ENCODE data around the gene SEMA4G.
"Not testable (repeated sequence)": the region's sequence is repeated elsewhere in the genome, so short reads cannot be mapped to it uniquely, and the experiment has no call there.

Gene SEMA4G

DNA sequence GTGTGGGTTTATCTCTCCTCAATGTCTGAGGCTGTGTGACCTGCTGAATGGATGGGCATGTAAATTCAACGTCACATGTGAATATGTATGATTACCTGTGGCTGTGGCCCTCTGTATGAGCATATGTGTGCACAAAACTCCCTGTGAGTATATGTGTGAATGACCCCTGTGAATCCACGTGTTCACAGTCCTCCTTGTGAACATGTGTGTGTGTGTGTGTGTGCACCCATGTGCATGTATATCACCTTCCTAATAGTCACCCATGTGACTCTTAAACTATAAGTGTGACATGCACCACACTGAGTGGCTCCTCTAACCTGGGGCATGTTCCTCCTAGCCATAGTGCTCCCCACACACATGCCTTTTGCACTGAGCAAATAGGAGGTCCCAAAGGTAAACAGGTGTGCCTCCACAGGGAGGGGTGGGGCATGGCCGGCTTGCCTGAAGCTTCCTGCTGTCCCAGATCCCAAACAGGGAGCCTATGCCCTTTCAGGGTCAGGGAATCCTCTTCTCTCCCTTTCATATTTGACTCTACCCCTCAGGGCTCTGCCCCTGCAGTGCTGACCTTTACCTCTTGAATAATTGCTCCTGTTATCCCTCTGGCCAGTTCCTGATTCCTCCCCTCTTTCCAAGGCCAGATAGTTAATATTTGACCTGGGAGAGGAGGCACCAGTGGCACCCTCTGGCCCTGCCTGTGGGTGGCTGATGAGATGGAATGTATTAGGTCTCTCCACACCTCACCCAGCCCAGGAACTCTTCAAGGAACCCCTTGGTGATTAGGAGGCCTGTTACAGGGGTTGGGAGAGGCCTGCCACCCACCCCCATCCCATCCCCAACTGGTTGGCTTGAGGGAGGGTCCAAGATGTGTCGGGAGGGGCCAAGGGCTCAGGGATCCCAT, 1.9 kb downstream of the SEMA4G start:
- DNase-seq (ENCODE audit: low read depth, low spot score) = no peak

DNA sequence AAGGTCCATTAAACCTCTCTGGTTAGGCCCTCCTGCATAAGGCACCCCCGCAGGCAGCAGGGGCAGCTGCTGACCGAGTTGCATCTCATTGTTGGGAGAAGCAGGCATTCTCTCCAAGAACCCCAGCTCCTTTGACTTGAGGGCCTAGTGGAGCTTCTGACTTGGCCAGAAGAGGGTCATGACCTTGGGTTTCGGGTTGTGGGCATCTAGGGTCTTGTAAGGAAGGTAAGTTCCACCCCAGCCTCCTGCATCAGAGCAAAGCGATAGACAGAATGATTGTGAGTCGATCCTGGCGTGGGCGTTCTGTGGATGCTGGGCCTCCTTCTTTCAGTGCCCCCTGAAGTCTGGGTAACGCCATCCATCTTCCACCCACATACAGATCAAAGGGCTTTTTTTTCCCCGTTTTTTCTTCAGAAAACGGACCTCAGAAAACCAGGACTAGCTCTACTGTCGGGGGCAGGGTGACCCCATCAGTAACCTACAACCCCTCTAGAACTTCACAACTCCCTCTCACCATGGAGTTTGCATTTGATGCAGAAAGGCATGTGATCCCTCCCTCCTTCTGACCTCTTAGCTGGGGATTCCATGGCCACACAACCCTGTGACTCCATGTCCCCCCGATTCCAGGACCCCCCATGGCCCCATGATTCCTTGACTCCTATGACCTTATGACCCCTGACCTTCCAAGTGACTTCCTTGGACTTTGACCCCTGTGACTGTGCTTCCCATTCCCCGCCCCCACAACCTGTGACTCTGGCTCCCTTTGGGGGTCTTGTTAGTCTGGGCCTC, 3.0 kb downstream of the SEMA4G start:
- no peak for DNase-seq (ENCODE audit: low read depth, low spot score)

DNA sequence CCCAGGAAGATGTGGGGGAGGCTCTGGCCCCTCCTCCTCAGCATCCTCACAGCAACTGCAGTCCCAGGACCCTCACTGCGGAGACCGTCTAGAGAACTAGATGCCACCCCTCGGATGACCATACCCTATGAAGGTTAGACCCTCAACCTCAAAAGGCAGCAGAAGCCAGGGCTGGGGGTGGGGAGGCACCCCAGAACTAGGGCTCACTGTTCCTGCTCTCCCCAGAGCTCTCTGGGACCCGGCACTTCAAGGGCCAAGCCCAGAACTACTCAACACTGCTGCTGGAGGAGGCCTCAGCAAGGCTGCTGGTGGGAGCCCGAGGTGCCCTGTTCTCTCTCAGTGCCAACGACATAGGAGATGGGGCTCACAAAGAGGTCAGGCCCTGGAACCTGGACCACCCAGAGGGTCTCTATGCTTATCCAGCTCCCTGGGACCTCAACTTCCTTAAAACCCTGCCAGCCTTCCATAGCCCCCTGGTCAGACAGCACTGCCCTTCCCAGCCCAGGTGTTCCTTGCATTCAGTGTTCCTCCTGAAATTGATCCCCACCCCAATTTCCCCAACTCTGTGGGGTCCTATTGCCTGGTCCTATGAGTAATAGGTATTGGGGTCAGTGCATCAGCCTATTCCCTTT, 3.7 kb downstream of the SEMA4G start:
- no peak for DNase-seq (ENCODE audit: low read depth, low spot score)

DNA sequence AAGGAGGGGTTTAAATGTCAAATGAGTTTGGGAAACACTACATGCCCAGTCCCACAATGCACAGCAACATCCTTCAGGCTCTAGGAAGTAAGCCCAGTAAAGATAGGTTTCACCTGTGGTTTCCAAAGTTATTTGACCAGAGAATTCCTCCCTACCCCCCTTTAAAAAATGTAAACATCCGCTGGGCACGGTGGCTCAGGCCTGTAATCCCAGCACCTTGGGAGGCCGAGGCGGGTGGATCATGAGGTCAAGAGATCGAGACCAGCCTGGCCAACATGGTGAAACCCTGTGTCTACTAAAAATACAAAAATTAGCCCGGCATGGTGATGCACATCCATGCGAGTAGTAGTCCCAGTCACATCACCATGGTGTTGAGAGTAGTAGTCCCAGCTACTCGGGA, 6.1 kb downstream of the SEMA4G start:
- DNase-seq (ENCODE audit: low read depth, low spot score) = not testable (repeated sequence)

DNA sequence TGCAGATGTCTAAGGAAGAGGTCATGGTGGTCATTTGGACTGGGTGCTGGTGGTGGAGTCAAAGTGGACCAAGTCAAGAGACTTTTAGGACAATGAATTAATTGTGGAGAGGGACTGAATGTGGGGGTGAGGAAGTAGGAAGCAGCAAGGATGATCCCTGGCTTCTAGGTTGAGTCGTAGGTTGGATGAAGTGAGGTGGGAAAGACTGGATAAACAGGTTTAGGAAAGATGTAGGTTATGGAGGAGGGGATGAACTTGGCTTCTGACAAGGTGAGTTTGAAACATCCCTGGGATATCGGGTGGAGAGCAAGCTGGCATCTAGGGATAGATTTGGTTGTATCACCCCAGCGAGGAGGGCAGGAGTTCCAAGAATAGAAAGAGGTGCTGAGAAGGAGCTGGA, 7.6 kb downstream of the SEMA4G start:
- DNase-seq (ENCODE audit: low read depth, low spot score) = no peak

DNA sequence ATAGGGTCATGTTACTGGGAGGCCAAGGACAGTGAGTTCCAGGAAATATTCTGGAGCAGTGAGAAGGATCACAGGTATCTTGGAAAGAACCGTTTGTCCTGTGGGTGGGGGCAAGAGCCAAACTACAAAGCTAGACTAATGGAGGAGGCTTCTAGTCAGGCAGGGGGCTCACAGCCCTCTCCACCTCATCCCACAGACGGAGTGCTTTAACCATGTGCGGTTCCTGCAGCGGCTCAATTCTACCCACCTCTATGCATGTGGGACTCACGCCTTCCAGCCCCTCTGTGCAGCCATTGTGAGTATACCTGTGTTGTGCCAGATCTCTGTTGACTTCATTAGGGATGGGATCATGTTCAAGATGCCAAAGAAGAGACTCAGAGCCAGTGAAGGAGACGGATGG, 8.1 kb downstream of the SEMA4G start:
- no peak for DNase-seq (ENCODE audit: low read depth, low spot score)

DNA sequence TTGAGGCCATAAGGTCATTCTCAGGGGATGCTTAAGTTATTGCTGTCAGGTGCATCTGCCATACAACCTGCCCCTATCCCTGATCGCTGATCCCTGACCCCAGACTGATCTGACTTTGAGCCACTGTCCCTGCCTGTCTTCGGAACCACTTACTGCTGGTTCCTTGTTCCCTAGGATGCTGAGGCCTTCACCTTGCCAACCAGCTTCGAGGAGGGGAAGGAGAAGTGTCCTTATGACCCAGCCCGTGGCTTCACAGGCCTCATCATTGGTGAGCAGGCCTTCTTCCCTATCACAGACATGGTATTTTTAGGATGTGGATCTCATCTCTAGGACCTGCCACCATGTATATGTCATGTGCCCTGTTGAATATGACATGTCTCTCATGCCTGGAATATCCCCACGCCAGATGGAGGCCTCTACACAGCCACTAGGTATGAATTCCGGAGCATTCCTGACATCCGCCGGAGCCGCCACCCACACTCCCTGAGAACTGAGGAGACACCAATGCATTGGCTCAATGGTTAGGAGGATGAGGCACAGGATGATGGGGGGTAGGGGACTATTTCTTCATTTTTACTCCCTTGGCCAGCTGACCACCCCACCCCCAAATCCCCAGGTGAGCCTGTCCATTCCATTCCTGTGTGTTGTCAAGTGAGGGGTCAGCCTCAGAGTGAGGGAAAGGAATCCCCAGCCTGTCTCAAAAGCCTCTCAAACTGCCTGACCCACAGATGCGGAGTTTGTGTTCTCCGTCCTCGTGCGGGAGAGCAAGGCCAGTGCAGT, 9.0 kb downstream of the SEMA4G start:
- DNase-seq (ENCODE audit: low read depth, low spot score) = no peak

DNA sequence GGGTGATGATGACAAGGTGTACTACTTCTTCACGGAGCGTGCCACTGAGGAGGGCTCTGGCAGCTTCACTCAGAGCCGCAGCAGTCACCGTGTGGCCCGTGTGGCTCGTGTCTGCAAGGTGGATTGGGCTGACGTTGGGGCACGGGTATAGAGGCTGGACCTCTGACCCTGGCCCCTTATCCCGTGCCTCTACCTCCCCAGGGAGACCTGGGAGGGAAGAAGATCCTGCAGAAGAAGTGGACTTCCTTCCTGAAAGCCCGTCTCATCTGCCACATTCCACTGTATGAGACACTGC, 9.5 kb downstream of the SEMA4G start:
- DNase-seq (ENCODE audit: low read depth, low spot score) = no peak

DNA sequence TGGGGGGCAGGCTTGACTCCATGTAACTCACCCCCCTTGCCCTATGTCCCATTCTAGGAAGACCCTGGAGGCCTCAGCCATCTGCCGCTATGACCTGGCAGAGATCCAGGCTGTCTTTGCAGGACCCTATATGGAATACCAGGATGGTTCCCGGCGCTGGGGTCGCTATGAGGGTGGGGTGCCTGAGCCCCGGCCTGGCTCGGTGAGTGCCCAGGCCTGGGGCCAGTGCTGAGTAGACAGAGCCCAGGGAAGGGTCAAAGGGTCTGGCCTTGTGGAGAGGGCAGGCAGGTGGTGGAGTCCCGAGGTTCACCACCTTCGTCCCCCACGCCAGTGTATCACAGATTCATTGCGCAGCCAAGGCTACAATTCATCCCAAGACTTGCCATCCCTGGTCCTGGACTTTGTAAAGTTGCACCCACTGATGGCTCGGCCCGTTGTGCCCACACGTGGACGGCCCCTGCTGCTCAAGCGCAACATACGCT, 10.5 kb downstream of the SEMA4G start:
- DNase-seq (ENCODE audit: low read depth, low spot score) = no peak

DNA sequence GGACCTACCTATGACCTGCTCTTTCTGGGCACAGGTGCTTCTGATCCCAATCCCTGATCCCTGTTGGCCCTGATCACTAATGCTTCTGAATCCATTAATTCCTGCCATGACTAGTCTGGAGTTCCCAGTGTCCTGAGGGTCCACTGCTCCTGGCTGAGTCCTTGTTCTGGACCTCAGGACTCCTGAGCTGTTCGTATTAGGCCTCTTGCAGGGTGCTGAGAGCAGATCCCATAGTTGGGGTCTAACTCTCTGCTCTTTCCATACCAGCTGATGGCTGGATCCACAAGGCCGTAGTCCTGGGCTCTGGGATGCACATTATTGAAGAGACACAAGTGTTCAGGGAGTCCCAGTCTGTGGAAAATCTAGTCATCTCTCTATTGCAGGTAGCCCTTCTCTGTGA, 11.0 kb downstream of the SEMA4G start:
- DNase-seq (ENCODE audit: low read depth, low spot score) = no peak

DNA sequence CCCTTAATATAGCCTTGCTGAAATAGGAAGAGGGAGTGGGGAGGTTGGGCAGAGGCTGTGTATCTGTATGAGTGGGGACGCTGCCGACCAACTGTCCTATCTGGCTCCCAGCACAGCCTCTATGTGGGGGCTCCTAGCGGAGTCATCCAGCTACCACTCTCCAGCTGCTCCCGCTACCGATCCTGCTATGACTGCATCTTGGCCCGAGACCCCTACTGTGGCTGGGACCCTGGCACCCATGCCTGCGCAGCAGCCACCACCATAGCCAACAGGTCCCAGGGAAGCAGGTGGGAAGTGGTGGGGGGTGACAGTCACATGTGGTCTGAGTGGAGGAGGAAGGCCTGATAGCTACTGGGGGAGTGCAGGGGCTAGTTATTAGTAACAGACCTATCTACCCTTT, 11.4 kb downstream of the SEMA4G start:
- DNase-seq (ENCODE audit: low read depth, low spot score) = no peak

DNA sequence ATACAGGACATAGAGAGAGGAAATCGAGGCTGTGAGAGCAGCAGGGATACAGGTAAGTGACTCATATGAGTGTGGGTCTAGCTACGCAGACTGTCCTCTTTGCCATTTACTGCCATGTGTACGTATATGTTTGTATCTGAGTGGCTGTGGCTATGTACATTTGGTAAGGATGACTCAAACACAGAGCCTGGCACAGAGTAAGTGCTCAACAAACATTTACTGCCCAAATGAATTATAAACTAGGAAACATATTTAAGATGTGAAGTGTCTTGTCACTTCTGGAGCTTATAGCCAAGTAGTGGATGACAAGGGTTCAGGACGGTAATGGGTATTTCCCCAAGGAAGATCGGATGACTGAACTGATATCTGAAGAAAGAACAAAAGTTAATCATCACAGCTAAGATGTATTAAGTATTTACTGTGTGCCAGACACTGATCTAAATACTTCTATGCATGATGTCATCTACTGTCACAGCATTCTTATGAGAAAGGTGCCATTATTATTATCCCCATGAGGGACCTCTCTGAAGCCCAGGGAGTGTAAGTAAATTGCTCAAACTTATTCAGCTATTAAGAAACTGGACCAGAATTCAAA, 12.0 kb downstream of the SEMA4G start:
- no peak for DNase-seq (ENCODE audit: low read depth, low spot score)

DNA sequence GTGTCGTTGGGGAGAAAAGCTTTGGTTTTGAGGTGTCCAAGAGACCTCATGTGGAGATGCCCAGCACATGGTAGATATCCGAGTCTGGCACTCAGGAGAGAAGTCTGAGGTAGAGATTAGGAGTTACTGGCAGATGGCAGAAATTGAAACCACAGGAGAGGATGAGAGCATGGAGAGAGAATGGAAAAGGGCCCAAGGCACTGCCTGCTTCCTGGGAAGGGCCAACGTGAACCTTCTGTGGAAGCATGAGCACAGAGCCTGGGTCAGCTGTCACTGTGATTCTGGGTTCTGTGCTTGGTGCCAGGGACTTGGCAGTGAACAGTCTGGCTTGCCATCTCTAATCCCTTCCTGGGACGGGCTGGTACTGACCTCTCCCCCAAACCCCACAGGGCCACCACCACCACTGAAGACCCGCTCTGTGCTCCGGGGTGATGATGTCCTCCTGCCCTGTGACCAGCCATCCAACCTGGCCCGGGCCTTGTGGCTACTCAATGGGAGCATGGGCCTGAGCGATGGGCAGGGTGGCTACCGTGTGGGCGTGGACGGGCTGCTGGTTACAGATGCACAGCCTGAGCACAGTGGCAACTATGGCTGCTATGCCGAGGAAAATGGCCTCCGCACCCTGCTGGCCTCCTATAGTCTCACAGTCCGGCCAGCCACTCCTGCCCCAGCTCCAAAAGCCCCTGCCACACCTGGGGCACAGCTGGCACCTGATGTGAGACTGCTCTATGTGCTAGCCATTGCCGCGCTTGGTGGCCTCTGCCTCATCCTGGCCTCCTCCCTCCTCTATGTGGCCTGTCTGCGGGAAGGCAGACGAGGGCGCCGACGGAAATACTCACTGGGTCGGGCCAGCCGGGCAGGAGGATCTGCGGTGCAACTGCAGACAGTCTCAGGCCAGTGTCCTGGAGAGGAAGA, 13.9 kb downstream of the SEMA4G start:
- DNase-seq (ENCODE audit: low read depth, low spot score) = no peak

DNA sequence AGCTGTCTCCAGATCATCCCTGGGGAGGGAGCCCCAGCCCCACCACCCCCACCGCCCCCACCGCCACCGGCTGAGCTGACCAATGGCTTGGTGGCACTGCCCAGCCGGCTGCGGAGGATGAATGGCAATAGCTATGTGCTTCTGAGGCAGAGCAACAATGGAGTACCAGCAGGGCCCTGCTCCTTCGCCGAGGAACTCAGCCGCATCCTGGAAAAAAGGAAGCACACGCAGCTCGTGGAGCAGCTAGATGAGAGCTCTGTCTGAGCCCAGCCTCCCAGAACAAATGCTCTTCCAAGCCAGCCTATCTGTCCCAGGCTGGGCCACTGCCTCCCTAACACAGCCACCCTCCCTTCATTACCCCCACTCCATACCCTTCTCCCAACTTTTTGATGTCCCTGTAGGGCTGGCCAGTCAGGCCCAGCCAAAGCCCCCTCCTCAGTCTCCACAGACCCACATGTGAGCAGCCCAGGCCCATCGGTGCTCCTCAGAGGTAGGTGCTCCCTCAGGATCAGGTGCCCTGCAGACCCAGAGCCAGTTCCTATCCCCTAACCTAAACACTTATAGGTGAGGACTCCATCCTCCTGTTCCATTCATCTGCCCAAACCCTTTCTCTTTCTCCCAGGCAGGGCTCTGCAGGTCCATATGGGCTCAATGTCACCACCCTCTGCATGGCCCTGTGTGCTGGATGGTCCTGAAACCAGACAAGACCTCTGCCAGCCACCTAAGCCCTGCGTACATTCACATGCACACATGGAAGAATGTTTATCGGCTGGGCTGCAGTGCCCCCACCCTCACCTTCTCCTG, 14.8 kb downstream of the SEMA4G start:
- no peak for DNase-seq (ENCODE audit: low read depth, low spot score)

DNA sequence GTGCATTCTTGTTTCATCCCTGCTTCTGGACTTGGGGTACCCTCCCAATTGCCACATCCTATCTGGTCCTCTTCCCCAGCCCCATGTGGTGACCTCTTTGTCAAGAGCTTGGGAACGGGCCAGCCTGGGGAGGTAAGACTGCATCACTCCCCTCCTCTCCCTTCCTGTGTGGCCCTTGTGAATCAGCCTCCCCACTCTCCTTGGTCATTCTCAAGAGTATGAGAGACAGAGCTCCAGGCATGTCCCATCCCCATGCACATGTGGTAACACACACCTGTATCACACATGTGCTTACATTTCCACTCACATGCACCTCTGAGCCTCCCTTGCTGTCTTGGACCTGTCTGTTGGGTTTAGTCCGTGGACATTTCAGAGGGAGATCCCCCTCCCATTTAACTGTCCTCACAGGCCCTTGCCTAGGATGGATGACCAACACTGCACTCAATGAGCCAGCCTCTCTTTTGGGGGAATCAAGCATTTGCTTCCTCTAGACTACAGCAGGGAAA, 15.4 kb downstream of the SEMA4G start:
- DNase-seq (ENCODE audit: low read depth, low spot score) = no peak

DNA sequence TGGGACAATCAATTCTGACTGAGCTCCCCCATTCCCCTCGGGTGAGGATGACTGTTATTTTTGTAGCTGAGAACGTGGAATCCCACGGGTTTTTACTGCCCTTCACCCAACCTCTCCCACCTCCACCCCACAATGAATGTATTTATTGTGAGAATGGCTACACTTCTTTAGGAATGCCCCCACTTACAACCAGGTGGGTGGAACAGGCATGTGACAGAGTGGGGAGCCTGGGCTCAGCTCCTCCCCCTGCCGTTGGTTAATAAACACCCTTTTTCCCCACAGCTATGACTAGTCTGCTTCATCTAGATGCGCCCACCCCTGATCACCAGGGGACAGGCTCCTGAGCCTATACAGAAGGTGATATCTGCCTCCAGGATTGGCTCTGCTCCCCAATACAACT, 16.0 kb downstream of the SEMA4G start:
- DNase-seq (ENCODE audit: low read depth, low spot score) = no peak

DNA sequence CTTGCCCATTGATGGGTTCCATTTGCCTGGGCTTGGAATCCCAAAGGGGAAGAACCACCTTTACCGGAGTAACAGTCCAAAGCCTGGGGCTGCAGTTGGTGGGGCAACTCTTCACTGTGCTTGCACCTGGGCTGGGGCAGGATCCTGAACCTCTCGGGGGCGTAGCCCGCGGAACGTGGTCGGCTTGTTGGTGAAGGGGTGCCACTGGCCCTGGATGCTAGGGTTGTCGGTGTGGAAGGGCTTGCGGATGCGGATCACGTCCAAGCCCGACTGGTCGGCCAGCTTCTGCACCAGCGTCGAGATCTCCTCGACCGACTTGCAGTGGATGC, 17.3 kb downstream of the SEMA4G start:
- no peak for DNase-seq (ENCODE audit: low read depth, low spot score)

DNA sequence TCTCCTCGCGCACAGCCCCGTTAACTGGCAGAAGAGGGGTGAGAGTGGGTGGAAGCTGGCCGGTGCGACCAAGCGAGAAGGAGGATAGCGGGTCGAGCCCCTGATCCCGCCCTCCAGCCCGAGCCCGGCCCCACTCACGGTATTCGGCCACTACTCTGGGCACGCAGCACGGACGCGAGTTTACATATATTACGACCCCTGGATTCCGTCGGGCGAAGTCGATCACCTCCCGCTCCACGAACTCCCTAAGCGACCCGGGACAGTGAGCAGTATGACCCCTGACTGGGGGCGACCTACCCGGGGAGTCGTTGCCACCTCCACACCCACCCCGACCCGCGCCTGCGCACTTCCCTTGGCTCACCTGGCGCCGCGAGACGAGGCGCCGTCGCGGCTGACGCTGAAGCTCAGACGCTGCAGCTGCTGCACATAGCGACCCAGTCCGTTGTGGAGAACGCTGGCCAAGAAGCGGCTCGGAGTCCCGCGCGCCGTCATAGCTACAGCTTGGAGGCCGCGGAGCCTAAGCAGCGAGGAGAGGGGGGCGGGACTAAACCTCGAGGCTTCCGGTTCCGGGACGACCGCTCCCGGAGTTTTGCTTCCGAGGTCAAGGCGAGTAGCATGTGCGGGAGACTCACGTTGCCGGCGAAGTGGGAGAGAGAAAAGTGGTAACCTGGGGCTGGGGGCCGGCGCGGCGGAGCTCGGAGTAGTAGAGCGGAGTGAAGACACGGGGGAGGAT, 17.8 kb downstream of the SEMA4G start, which contains the start of the genes MRPL43 and TWNK:
MRPL43 (minus strand) TSS at position 546 of the 733 bp plus-strand sequence; CDS start at position 492, 54 bp downstream.
TWNK (plus strand) TSS at position 592 of the 733 bp plus-strand sequence. CDS start 668 bp downstream, outside the sequence.
- DNase-seq (ENCODE audit: low read depth, low spot score) = no peak

All from iPS DF 19.7 (cell line).